Mesodermal cell (in vitro differentiated cells): ENCODE measurements around the gene PLA2G4E.

Source experiments
- H3K27ac ChIP-seq: 2 replicates; pipeline ENCODE4 v1.7.0; 2013; ENCODE audit warnings: mild to moderate bottlenecking, low read depth, low read length, moderate library complexity; ENCODE audit not compliant: severe bottlenecking
- H3K36me3 ChIP-seq: 2 replicates; pipeline ENCODE4 v1.7.1; 2013; ENCODE audit warnings: mild to moderate bottlenecking, low read length, moderate library complexity; ENCODE audit not compliant: control insufficient read depth, insufficient read depth
- H3K4me1 ChIP-seq: one replicate; pipeline ENCODE4 v1.7.1; 2013; ENCODE audit warnings: mild to moderate bottlenecking, low read length; ENCODE audit not compliant: insufficient read depth, control insufficient read depth, poor library complexity, severe bottlenecking
- H3K4me3 ChIP-seq: 2 replicates; pipeline ENCODE4 v1.7.0; 2013; ENCODE audit warnings: low read length, control low read depth, mild to moderate bottlenecking; ENCODE audit not compliant: insufficient read depth, poor library complexity, severe bottlenecking; ENCODE audit errors: extremely low read depth
- H3K9me3 ChIP-seq: 2 replicates; pipeline ENCODE4 v1.7.1; 2013; ENCODE audit warnings: mild to moderate bottlenecking, low read length, moderate library complexity; ENCODE audit not compliant: control insufficient read depth
- WGBS, 2 experiments: methylation state at CpG; one replicate each; pipeline ENCODE4 v1.1.5; 2013; ENCODE audit warnings: missing lambda C conversion rate in 2 of 2; ENCODE audit not compliant: insufficient coverage in 2 of 2; 5-methylcytosine and 5-hydroxymethylcytosine counted together

Gene PLA2G4E

GRCh38 chr15:41990243-41990605 is 30.6 kb downstream of the PLA2G4E start:
- WGBS, 2 experiments, result 50 to 65% methylated on average over 3 to 5 of the region's 7 CpGs
- H3K4me1 ChIP-seq, result no peaks in the 10 kb centered on the region

GRCh38 chr15:41989573-41990242 is 31.1 kb downstream of the PLA2G4E start:
- WGBS, 2 experiments, result 22 to 31% methylated on average over 7 of the region's 9 CpGs
- Histone ChIP-seq H3K27ac (no peak overlapping the region), H3K9me3 (no peaks in the 10 kb centered on the region), H3K4me3 (no peak overlapping the region), H3K4me1 (no peaks in the 10 kb centered on the region), H3K36me3 (no peaks in the 10 kb centered on the region)

More at GRCh38 chr15:41990243-41990605, 30.6 kb downstream of the PLA2G4E start:
- no peak overlapping the region for H3K4me3 ChIP-seq
- H3K36me3 ChIP-seq, result no peaks in the 10 kb centered on the region
- no peak overlapping the region for H3K27ac ChIP-seq
- no peaks in the 10 kb centered on the region for H3K9me3 ChIP-seq

- Histone ChIP-seq H3K4me3 (no peak overlapping the region), H3K36me3 (no peaks in the 10 kb centered on the region), H3K9me3 (no peaks in the 10 kb centered on the region), H3K27ac (no peak overlapping the region), H3K4me1 (no peaks in the 10 kb centered on the region)
- 75 to 79% methylated on average over 21 of the region's 21 CpGs for WGBS, 2 experiments
Measured at GRCh38 chr15:41988896-41989572, 31.8 kb downstream of the PLA2G4E start.

- no peaks in the 10 kb centered on the region for H3K4me1 ChIP-seq
- no peak overlapping the region for H3K4me3 ChIP-seq
- H3K36me3 ChIP-seq, result no peaks in the 10 kb centered on the region
- no peaks in the 10 kb centered on the region for H3K9me3 ChIP-seq
- 77 to 89% methylated on average over 3 to 4 of the region's 11 CpGs for WGBS, 2 experiments
- no peak overlapping the region for H3K27ac ChIP-seq
Measured at GRCh38 chr15:41987925-41988275, 32.9 kb downstream of the PLA2G4E start.

GRCh38 chr15:41987246-41987924 is 33.5 kb downstream of the PLA2G4E start:
- no peaks in the 10 kb centered on the region for H3K36me3 ChIP-seq
- H3K9me3 ChIP-seq, result no peaks in the 10 kb centered on the region
- WGBS, 2 experiments, result 91 to 98% methylated on average over 6 to 11 of the region's 17 CpGs
- no peak overlapping the region for H3K4me3 ChIP-seq
- no peaks in the 10 kb centered on the region for H3K4me1 ChIP-seq
- H3K27ac ChIP-seq, result no peak overlapping the region

- WGBS, 2 experiments, result 86 to 91% methylated on average over 16 to 18 of the region's 19 CpGs
- H3K36me3 ChIP-seq, result no peaks in the 10 kb centered on the region
- H3K9me3 ChIP-seq, result no peaks in the 10 kb centered on the region
- H3K4me1 ChIP-seq, result peaks cover 3% of the 10 kb centered on the region
- H3K4me3 ChIP-seq, result no peak overlapping the region
- H3K27ac ChIP-seq, result no peak overlapping the region
Measured at GRCh38 chr15:41985236-41986160, 35.3 kb downstream of the PLA2G4E start.

GRCh38 chr15:41984622-41985021 is 36.2 kb downstream of the PLA2G4E start:
- Histone ChIP-seq H3K36me3 (no peaks in the 10 kb centered on the region), H3K9me3 (no peaks in the 10 kb centered on the region), H3K4me1 (peaks cover 3% of the 10 kb centered on the region), H3K27ac (no peak overlapping the region), H3K4me3 (no peak overlapping the region)
- WGBS, 2 experiments, result 81 to 95% methylated on average over 5 of the region's 5 CpGs

- H3K9me3 ChIP-seq, result no peaks in the 10 kb centered on the region
- 92 to 94% methylated on average over 9 to 13 of the region's 17 CpGs for WGBS, 2 experiments
- no peak overlapping the region for H3K27ac ChIP-seq
- H3K36me3 ChIP-seq, result no peaks in the 10 kb centered on the region
- peaks cover 3% of the 10 kb centered on the region for H3K4me1 ChIP-seq
- H3K4me3 ChIP-seq, result no peak overlapping the region
Measured at GRCh38 chr15:41983621-41984571, 36.9 kb downstream of the PLA2G4E start.

GRCh38 chr15:41983221-41983620 is 37.6 kb downstream of the PLA2G4E start:
- H3K4me1 ChIP-seq, result peaks cover 3% of the 10 kb centered on the region
- H3K27ac ChIP-seq, result no peak overlapping the region
- no peaks in the 10 kb centered on the region for H3K9me3 ChIP-seq
- WGBS, 2 experiments, result 81 to 83% methylated on average over 5 to 6 of the region's 7 CpGs
- H3K36me3 ChIP-seq, result no peaks in the 10 kb centered on the region
- no peak overlapping the region for H3K4me3 ChIP-seq
